ENCODE results near the gene PRDM13.
A peak's percentile ranks its signal among the peaks of the same experiment; 100 is the strongest.
"Not testable (repeated sequence)": the region's sequence is repeated elsewhere in the genome, so short reads cannot be mapped to it uniquely, and the experiment has no call there.

PRDM13 gene

DNA sequence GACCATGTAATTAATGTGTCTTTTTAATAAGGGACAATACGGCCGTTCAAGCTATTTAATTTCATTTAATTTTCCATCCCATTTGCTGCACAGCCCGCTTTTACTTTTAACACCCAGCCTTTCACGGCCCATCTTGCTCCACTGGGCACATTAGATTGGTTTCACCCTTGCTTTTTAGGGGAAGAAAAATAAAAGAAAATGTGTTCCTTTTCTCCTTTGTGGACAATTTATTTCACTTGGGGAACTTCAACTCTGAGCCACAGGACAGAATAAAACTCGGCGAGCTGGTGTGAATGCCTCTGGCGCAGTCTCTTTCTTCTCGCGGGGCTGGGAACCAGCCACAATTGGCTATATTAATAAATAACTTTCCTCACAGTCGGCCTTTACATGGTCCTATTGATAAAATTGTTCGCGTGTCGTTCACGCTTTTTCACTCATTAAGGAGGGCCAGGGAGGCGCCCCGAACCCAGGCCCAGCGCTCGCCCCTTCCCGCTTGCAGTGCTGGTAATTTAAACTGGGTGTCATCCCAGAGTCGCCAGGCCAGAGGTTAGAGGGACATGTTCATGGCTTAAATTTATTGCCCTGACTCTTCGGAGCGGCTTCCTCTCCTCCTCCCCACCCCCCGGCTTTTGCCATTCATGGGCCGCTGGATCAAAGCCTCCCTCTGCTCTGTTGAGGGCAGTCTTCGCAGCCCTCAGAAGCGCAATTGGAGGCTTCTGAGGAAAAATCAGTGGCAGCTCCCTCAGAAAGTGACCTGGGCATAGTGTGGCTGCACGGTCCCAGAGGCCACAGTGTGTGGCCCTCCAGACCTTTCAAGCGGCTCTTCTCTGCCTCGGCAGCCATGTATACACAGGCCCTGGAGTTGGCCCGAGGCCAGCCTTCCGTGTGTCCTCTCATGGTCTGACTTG lies 2.2 kb upstream of the PRDM13 start:
- DNase-seq = no peak

DNA sequence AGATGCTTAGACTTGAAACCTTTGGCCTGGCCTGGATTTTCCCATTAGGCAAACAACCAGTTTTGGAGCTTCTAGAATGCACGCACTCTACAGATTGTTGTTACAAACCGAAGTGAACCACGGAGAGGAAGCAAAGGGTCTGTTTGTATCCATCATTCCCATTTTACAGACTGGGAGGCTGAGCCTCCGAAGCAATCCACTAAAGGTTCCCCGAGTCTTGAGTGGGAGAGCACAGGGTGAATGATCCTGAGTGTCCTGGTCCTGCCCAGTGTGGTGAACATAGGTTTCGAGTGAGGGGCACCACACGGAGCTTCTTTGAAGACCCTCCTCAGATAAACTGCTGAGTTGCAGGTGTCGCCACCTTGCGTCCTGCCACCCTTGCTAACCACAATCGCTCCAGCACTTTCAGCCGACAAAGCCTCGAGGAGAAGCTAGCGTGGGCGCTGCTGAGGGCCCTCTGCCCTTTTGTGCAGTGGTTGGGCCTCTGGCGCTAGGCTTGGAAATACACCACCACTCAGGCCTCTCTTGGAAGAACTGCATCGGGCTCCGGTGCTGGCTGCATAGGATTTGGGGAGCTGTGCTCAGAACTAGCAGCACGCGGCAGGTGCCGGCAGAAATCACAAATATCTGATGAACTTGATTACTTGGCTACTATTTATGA lies 1.4 kb upstream of the PRDM13 start:
- no peak for DNase-seq

DNA sequence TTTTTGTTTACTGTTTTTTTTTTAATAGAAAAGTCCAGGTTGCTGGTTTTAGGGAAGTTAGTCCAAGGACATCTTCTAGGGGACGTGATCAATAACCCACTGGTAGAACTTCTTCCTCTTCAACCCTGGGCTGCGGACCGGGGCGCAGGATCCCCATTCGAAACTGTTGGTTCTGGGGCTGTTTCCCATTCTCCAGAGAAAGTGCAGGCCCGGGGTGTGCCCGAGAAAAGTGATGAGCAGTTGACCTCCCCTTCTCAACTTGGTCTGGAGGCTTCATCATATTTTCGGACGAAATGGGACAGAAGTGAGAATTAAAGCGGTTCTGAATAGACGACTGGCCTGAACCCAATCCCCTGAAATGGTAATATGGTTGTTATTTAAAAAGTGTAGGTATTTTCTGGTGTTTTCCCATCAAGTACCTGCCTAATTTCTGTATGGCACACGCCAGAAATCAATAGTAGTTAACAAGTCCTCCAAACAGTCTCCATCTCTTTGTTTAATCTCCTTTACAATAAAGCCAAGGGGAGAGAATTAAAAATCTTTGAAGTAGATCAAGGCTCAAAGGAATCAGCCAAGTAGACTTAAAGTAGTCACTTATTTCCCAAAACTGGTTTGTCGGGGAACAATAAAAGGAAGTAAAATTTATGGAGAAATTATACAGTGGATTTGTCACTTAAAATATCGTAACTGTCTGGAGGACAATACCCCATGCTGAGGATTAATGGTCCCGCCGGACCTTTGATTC lies 550 bp upstream of the PRDM13 start:
- DNase-seq = no peak

DNA sequence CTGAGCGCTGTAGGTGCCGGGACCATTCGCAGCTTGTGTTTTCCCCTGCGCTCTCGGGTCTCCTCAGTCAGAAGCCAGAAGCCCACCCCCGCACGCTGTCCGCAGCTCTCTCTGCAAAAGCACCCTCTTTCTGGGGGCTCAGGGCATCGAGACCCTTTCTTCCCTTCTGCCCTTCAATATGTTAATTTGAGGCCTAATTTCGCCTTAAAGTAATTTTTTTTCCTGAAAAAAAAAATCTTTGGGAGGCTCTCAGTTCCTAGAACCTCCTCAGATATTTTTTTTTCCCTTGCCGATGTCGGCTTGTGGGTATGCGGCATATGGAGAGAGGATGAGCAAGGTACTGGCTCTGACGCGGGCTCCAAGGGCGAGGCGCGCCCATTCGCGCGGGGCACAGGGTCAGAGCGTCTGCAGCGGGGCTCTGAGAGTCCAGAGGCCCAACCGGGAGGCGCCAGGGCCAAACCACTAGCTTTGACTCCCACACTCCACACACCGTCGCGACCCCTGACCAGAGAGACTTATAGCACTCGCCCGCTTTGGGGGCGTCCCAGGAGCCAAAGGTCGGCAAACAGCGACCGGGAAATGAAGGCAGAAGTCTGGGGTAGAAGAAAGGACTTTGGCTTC lies 893 bp downstream of the PRDM13 start:
- no peak for DNase-seq

DNA sequence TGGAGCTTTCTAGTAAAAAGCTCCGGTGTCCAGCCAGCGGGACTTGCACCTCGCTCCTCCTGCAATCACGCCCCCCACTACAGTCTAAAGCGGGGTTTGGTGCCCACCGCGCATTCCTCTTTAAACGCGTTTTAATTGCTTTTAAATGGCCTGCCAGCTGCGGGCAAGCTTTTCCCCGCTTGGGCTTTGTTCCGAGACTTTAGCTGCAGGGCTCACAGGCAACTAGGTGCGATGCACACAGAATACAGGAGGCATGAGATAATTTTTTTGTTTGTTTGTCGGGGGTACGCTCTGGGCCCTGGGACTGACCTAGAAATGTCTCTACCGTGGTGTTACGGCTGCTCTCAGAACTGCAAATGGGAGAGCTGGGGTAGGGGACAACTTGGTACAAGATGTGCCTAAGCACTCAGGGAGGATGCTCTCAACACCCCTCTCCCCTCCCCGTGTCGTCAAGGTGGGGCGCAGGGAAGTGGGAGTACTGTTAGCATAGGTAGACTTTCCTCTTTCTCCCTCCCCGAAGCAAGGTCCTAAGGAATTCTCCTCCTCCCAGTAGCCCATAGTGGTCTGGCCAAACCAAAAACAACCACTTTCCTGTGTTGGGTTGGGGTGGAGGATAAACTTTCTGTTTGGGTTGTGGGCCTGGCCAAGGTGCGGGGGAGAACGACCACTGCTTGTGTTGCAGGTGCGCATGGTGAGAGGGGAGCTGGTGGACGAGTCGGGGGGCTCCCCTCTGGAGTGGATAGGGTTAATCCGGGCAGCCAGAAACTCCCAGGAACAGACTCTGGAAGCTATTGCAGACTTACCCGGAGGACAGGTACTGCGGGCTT lies 1.6 kb downstream of the PRDM13 start:
- no peak for DNase-seq

DNA sequence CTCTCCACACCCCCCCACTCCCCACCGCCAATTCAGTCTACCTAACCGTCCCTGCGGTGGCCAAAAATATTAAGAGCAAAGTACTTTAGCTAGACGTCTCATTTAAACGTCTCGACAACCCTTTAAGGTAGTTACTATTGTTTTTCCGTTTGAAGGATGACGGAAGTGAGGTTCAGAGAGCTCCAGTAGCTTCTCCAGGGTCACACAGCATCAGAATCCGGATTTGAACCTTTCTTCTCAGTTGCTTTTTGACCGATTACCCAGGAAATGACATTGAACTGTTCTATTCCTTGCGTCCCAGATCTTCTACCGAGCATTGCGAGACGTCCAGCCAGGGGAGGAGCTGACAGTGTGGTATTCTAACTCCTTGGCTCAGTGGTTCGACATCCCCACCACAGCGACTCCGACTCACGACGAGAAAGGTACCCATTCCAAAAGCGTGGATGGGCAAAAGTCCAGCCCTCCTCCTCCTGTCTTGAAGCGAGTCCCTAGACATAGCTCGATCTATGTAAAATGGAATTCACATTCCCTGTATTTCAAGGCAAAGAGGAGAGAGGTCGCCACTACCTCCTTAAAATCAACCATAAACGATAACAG lies 2.4 kb downstream of the PRDM13 start:
- DNase-seq = no peak

DNA sequence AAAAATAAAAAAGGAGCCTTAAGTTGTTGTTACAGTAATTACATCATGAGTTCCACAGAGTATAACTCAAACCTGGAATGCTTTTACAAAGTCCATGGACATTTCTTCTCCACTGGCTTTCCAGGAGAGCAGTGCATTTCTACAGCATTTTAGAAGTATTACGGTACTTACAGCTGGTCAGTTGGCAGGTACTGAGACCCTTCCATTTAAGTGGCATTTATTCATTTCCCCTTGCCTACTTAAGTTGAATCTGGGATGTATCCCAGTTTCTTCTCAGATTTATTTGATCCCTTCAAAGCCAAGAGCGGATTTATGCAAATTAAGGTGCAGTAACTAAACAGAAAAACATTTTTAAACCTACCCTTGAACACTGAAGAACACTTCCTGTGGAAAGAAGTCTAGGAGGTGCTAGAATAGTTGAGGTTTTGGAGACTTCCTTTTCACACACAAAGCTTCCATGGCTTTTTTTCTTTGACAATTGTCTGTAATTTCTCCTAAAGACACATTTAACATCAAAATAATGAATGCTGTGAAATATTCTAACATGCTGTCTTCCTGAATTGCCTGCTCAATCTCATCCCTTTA lies 3.4 kb downstream of the PRDM13 start:
- DNase-seq = no peak

DNA sequence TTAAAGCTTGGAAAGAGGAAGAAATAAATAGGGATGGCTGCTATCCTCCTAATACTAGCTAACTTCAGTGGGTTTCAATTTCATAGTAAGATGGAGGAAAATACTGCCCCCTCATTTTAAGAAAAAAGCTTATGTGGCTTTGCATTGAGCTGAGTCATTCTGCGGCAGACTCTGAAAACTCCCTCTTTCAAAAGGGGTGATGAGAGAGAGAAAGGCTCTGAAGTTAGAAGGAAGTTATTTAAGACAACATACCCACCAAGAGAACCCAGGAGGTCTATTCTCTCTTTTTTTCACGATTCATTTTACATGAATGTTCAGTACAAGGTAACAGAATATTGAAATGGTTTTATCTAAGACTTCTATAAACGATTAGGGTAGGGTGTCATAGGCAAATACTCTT lies 4.5 kb downstream of the PRDM13 start:
- DNase-seq = no peak

DNA sequence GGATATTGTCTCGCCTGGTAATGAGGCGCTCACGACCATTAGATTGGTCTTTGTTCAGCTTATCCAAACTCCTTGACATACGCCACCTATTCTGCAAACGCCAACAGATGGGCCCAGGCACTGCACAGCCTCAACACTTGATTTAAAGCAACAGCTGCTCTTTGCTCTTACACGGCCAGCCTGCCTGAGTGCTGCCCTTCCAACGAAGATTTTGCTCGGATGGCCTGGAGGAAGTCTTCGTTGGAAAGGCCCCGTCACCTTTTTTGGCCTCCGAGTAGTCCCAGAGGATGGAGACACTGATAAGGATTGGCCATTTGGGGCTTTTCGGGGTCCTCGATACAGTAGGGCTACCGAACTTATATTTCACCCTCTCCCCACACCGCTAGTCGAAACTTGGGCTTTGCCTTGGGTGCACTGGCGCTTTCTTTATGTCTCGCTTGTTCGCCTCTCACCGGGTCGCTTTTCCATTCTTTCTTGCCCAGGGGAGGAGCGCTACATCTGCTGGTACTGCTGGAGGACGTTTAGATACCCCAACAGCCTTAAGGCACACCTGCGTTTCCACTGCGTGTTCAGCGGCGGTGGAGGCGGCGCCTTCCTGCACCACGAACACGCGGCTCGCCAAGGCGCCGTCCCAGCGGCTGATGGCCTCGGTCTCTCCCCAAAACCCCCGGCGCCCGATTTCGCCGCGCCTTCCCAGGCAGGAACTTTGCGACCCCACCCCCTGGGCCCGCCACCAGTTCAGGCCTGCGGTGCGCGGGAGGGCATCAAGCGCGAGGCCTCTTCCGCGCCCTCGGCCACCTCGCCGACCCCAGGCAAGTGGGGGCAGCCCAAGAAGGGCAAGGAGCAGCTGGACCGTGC lies 6.1 kb downstream of the PRDM13 start:
- DNase-seq = peak; percentile 16

DNA sequence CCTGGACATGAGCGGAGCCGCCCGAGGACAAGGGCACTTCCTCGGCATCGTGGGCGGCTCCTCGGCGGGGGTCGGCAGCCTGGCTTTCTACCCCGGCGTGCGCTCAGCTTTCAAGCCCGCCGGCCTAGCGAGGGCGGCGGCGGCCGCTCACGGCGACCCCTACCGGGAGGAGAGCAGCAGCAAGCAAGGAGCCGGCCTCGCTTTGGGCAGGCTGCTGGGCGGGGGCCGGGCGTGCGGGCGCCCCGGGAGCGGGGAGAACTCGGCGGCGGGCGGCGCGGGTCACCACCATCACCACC lies 6.7 kb downstream of the PRDM13 start:
- no peak for DNase-seq

DNA sequence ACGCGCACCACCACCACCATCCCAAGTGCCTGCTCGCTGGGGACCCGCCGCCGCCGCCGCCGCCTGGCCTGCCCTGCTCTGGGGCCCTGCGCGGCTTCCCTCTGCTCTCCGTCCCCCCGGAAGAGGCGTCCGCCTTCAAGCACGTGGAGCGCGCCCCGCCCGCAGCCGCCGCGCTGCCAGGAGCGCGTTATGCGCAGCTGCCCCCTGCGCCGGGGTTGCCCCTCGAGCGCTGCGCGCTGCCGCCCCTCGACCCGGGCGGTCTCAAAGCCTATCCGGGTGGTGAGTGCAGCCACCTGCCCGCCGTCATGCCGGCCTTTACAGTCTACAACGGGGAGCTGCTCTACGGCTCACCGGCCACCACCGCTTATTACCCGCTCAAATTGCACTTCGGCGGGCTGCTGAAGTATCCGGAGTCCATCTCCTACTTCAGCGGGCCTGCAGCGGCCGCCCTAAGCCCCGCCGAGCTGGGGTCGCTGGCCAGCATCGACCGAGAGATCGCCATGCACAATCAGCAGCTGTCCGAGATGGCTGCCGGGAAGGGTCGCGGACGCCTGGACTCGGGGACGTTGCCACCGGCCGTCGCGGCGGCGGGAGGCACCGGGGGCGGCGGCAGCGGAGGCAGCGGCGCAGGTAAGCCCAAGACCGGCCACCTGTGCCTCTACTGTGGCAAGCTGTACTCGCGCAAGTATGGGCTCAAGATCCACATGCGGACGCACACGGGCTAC lies 7.2 kb downstream of the PRDM13 start:
- peak; percentile 62 for DNase-seq

DNA sequence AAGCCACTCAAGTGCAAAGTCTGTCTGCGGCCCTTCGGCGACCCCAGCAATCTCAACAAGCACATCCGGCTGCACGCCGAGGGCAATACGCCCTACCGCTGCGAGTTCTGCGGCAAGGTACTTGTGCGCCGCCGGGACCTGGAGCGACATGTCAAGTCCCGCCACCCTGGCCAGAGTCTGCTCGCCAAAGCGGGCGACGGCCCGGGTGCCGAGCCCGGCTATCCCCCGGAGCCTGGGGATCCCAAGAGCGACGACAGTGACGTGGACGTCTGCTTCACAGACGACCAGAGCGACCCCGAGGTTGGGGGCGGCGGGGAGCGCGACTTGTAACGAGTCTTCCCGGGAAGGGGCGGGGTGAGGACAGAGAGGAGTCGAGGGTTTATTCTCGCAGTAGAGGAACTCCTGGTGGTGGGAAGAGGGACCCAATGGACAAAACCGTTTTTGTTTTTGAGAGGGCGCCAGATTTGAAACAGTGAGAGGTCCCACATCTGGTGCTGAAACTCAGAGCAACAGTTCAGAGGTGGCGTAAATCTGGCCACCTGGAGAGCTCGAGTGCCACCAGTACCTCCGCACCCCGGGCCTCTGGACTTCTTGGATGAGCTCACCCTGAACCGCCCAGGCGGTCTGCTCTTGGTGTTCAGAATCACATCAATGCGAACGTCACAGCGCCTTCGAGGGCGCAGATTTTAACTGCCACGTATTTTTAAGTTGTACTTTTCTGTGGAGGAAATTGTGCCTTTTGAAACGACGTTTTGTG lies 8.0 kb downstream of the PRDM13 start:
- DNase-seq = peak; percentile 61

DNA sequence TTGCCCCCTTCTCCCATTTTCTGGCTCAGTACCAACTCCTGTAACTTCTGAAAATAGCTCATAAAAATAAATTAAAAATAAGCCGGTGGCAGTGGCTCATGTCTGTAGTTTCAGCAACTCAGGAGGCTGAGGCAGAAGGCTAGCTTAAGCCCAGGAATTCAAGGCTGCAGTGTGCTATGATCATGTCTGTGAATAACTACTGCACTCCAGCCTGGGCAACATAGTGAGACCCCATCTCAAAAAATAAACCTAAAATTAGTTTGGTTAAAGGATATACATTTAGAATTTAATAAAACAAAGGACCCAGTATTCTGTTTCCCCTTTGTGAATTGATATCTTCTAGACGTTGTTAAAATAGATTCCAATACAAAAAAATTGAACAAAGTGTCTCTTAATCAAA lies 10.5 kb downstream of the PRDM13 start:
- no peak for DNase-seq

DNA sequence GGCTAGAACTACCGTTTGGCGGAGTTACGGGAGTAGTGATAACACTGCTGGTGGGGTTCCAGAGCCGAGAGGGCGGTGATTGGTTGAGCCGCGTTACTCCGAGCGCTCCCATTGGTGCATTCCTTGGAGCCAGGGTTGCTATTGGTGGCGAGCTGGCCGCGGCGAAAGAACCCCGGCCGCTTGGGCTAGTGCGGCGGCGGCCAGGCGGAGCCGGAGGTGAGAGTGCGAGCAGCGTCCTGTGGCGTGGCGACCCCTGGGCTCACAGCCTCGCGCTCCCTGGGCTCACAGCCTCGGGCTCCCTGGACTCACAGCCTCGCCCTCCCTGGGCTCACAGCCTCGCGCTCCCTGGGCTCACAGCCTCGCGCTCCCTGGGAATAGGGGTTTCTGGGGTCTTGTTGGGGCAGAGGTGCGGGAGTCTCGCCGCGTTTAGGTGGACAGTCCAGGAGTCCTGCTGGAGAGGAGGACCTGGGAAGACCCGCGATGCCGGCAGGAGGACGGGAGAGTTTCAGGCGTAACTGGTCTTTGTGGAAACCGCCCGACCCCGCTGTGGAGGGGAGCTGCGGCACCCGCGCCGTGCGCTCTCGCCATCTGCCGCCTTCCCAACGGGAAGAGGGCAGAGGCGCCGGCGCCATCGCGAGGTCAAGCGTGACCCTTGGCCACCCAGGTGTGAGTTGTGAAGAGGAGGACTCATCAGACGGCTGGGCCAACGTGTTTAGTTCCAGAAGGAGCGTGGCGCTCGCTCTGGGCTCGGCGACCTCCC lies 12.2 kb downstream of the PRDM13 start:
- DNase-seq = no peak

DNA sequence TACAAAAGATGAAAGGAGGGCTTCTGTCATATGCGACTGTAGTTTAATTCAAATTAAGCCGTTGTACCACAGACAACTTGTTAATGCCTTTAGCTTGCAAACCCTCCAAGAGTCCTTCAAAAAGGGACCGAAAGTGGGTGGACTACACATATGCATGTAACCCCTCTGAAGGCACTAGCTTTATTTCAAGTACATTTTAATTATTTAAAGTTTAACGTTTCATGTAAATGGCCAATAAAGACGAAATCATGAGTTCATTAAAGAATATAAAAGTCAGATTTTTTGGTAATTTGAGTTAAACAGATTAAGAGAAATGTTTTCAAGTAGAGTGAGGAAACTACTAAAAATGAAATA lies 12.8 kb downstream of the PRDM13 start:
- DNase-seq = no peak

DNA sequence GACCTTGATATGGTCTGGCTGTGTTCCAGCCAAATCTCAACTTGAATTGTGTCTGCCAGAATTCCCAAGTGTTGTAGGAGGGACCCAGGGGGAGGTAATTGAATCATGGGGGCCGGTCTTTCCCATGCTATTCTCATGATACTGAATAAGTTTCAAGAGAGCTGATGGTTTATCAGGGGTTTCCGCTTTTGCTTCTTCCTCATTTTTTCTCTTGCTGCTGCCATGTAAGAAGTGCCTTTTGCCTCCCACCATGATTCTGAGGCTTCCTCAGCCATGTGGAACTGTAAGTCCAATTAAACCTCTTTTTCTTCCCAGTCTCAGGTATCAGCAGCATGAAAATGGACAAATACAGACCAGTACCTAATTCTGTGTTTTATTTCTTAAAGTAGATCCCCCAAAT lies 15.4 kb downstream of the PRDM13 start:
- DNase-seq = not testable (repeated sequence)

DNA sequence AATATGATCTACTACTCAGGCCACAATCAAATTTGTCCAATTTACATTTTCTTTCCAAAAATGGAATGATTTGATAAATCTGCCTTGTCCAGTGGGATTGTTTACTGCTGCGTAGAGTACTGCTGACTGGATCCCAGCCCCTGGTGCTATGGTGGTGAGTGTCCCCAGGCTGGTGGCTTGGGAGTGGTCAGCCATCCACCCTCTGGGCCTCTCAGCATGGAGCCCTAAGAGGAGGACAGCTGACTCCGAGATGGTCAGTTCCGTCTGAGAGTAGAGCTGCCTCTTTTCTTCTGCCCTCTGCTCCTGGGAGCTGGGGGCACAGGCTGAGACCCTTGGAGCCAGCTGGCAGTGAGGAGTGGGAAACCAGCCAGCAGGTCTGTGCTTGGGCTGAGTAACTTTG lies 22.7 kb downstream of the PRDM13 start:
- DNase-seq = no peak

DNA sequence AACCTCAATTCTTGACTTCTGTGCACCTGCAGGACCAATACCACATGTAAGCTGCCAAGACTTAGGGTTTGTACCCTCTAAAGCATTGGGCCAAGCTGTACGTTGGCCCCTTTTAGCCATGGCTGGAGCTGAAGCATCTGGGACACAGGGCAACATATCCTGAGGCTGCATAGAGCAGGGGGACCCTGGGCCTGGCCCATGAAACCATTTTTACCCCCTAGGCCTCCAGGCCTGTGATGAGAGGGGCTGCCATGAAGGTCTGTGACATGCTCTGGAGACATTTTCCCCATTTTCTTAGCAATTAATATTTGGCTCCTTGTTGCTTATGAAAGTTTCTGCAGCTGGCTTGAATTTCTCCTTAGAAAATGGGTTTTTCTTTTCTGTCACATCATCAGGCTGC lies 31.0 kb downstream of the PRDM13 start:
- no peak for DNase-seq

DNA sequence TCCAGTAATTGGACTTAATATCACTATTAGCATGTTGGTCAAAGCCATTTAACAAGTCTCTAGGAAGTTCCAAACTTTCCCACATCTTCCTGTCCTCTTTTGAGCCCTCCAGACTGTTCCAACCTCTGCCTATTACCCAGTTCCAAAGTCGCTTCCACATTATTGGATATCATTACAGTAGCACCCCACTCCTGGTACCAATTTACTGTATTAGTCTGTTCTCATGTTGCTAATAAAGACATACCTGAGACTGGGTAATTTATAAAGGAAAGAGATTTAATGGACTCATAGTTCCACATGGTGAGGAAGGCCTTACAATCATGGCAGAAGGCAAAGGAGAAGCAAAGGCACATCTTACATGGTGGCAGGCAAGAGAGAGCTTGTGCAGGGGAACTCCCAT lies 31.7 kb downstream of the PRDM13 start:
- not testable (repeated sequence) for DNase-seq
